NCI-H82 (cell line): ENCODE results near the gene TRAF5.
"Not testable (repeated sequence)": the region's sequence is repeated elsewhere in the genome, so short reads cannot be mapped to it uniquely, and the experiment has no call there.

Source experiments
- DNase-seq: peaks from one replicate; lab custom pipeline; 2025; lab: John Stamatoyannopoulos, UW

The TRAF5 gene

GRCh38 chr1:211347077-211347844, 20.6 kb downstream of the TRAF5 start:
- no peak for DNase-seq

- no peak for DNase-seq
Measured at GRCh38 chr1:211348547-211348946, 21.9 kb downstream of the TRAF5 start.

- no peak for DNase-seq
Measured at GRCh38 chr1:211349741-211350140, 23.1 kb downstream of the TRAF5 start.

GRCh38 chr1:211352055-211352454, 25.4 kb downstream of the TRAF5 start:
- DNase-seq: not testable (repeated sequence)

- no peak for DNase-seq
Measured at GRCh38 chr1:211352465-211352864, 25.8 kb downstream of the TRAF5 start.

- peak; percentile 70 for DNase-seq
Measured at GRCh38 chr1:211352985-211353515, 26.4 kb downstream of the TRAF5 start.

GRCh38 chr1:211353562-211354212, 27.1 kb downstream of the TRAF5 start:
- DNase-seq: no peak

- no peak for DNase-seq
Measured at GRCh38 chr1:211355873-211356272, 29.2 kb downstream of the TRAF5 start.

GRCh38 chr1:211356723-211357407, 30.2 kb downstream of the TRAF5 start:
- no peak for DNase-seq

- no peak for DNase-seq
Measured at GRCh38 chr1:211358685-211359084, 32.1 kb downstream of the TRAF5 start.

GRCh38 chr1:211359876-211360275, 33.2 kb downstream of the TRAF5 start:
- DNase-seq: no peak

GRCh38 chr1:211361202-211361601, 34.6 kb downstream of the TRAF5 start:
- no peak for DNase-seq

GRCh38 chr1:211369640-211370039, 43.0 kb downstream of the TRAF5 start:
- no peak for DNase-seq

GRCh38 chr1:211370669-211371068, 44.0 kb downstream of the TRAF5 start:
- DNase-seq: no peak

GRCh38 chr1:211371406-211372105, 44.9 kb downstream of the TRAF5 start:
- no peak for DNase-seq

- DNase-seq: no peak
Measured at GRCh38 chr1:211372463-211372862, 45.8 kb downstream of the TRAF5 start.

- DNase-seq: no peak
Measured at GRCh38 chr1:211375146-211375818, 48.6 kb downstream of the TRAF5 start.

- DNase-seq: no peak
Measured at GRCh38 chr1:211375949-211376348, 49.3 kb downstream of the TRAF5 start.

- no peak for DNase-seq
Measured at GRCh38 chr1:211376807-211377470, 50.3 kb downstream of the TRAF5 start.

GRCh38 chr1:211377539-211378450, 51.2 kb downstream of the TRAF5 start:
- DNase-seq: no peak
